PC-3 (cell line): Measurements from ENCODE around the gene UBL7.

Experiments used
- CTCF ChIP-seq: fragments of 300-600 bp; sonication (generic); conservative IDR thresholded peaks from 2 replicates; pipeline ENCODE4 v1.5.1; 2017; ENCODE audit warnings: antibody characterized with exemption, low read depth, mild to moderate bottlenecking, low read length
- EZH2 ChIP-seq: fragments of 300-600 bp; sonication (generic); IDR thresholded peaks from one replicate; pipeline ENCODE4 v1.6.1; 2017; ENCODE audit warnings: antibody characterized with exemption, mild to moderate bottlenecking, low read length; ENCODE audit not compliant: unreplicated experiment
- EZH2phosphoT487 ChIP-seq: fragments of 300-600 bp; sonication (generic); IDR thresholded peaks from 2 replicates; pipeline ENCODE4 v1.6.1; 2018; ENCODE audit warnings: mild to moderate bottlenecking, antibody characterized with exemption, low read length, borderline replicate concordance

GRCh38 chr15:74413350-74414080, 47.4 kb downstream of the UBL7 start:
- TF ChIP-seq CTCF (no peak), EZH2 (no peak), EZH2phosphoT487 (no peak)
